ENCODE results near the gene WNK2. TPM values are rescaled to one million over a fixed set of nuclear protein-coding genes. Genes with fewer than 3 reads are reported as not detected.
A peak's percentile ranks its signal among the peaks of the same experiment; 100 is the strongest.

The WNK2 gene
- total RNA-seq, 1 donor from 2014 or later, result 1.9 TPM

- no peaks in the 10 kb centered on the region for H3K36me3 ChIP-seq (ENCODE audit: insufficient read depth, low read length)
- no peak for TF ChIP-seq EZH2 (IDR thresholded peaks at IDR 0.05; ENCODE audit: insufficient read depth, low read length)
- TF ChIP-seq CTCF (IDR thresholded peaks at IDR 0.05; ENCODE audit: insufficient read depth, low read depth, low read length), result no peak
- FAIRE-seq, result no peak
- H3K4me2 ChIP-seq (ENCODE audit: low read length), result no peak overlapping the region
- no peak overlapping the region for H3K9ac ChIP-seq (ENCODE audit: low read length)
- no peak overlapping the region for H3K4me3 Mint-ChIP-seq (ENCODE audit: unreplicated experiment)
- H3K27me3 Mint-ChIP-seq (ENCODE audit: low read depth, unreplicated experiment), result peaks cover 32% of the 10 kb centered on the region
- H3K27me3 ChIP-seq (ENCODE audit: insufficient read depth, low read length), result no peaks in the 10 kb centered on the region
- no peaks in the 10 kb centered on the region for H3K79me2 ChIP-seq (ENCODE audit: insufficient read depth, low read length)
- no peak overlapping the region for H2AFZ ChIP-seq (ENCODE audit: low read depth, low read length)
- H3K9me3 ChIP-seq (ENCODE audit: insufficient read depth, low read depth, low read length), result no peaks in the 10 kb centered on the region
- no peaks in the 10 kb centered on the region for H3K4me1 Mint-ChIP-seq (ENCODE audit: low read depth, unreplicated experiment)
- peak overlapping the region; percentile 18 for H3K27ac Mint-ChIP-seq (ENCODE audit: unreplicated experiment)
- no peaks in the 10 kb centered on the region for H3K36me3 Mint-ChIP-seq (ENCODE audit: low read depth, unreplicated experiment)
- H3K4me3 ChIP-seq (ENCODE audit: insufficient read depth, low read depth, low read length), result no peak overlapping the region
- H4K20me1 ChIP-seq (ENCODE audit: insufficient read depth, low read length), result no peaks in the 10 kb centered on the region
- no peaks in the 10 kb centered on the region for H3K9me3 Mint-ChIP-seq (ENCODE audit: unreplicated experiment)
- H3K4me1 ChIP-seq (ENCODE audit: insufficient read depth, low read length), result no peaks in the 10 kb centered on the region
- DNase-seq (ENCODE audit: low read depth), result no peak
- H3K27ac ChIP-seq (ENCODE audit: low read depth, low read length), result no peak overlapping the region
These were observed 20.6 kb downstream of the WNK2 start for GRCh38 chr9:93204470-93205043.

GRCh38 chr9:93205045-93205768 is 21.3 kb downstream of the WNK2 start:
- H3K9me3 Mint-ChIP-seq (ENCODE audit: unreplicated experiment), result no peaks in the 10 kb centered on the region
- FAIRE-seq (no peak), DNase-seq (ENCODE audit: low read depth) (peak; percentile 6)
- no peaks in the 10 kb centered on the region for H3K4me1 ChIP-seq (ENCODE audit: insufficient read depth, low read length)
- no peak overlapping the region for H3K9ac ChIP-seq (ENCODE audit: low read length)
- no peaks in the 10 kb centered on the region for H3K9me3 ChIP-seq (ENCODE audit: insufficient read depth, low read depth, low read length)
- H3K27ac Mint-ChIP-seq (ENCODE audit: unreplicated experiment), result peak overlapping the region; percentile 18
- no peaks in the 10 kb centered on the region for H3K36me3 ChIP-seq (ENCODE audit: insufficient read depth, low read length)
- H3K4me1 Mint-ChIP-seq (ENCODE audit: low read depth, unreplicated experiment), result no peaks in the 10 kb centered on the region
- no peak overlapping the region for H3K4me2 ChIP-seq (ENCODE audit: low read length)
- H3K36me3 Mint-ChIP-seq (ENCODE audit: low read depth, unreplicated experiment), result no peaks in the 10 kb centered on the region
- H3K4me3 Mint-ChIP-seq (ENCODE audit: unreplicated experiment), result no peak overlapping the region
- no peaks in the 10 kb centered on the region for H3K79me2 ChIP-seq (ENCODE audit: insufficient read depth, low read length)
- H3K27ac ChIP-seq (ENCODE audit: low read depth, low read length), result no peak overlapping the region
- no peak overlapping the region for H3K4me3 ChIP-seq (ENCODE audit: insufficient read depth, low read depth, low read length)
- H3K27me3 Mint-ChIP-seq (ENCODE audit: low read depth, unreplicated experiment), result peaks cover 32% of the 10 kb centered on the region
- H3K27me3 ChIP-seq (ENCODE audit: insufficient read depth, low read length), result no peaks in the 10 kb centered on the region
- no peak overlapping the region for H2AFZ ChIP-seq (ENCODE audit: low read depth, low read length)
- no peaks in the 10 kb centered on the region for H4K20me1 ChIP-seq (ENCODE audit: insufficient read depth, low read length)
- TF ChIP-seq EZH2 (IDR thresholded peaks at IDR 0.05; ENCODE audit: insufficient read depth, low read length) (no peak), CTCF (IDR thresholded peaks at IDR 0.05; ENCODE audit: insufficient read depth, low read depth, low read length) (no peak)
